ENCODE measurements around the gene ROR2.

GRCh38 chr9:91835216-91835615, 114.8 kb downstream of the ROR2 start:
- no peak for TF ChIP-seq POLR2AphosphoS5 (IDR thresholded peaks at IDR 0.05; ENCODE audit: borderline replicate concordance, low read depth, low read length)
- no peak for TF ChIP-seq EZH2 (IDR thresholded peaks at IDR 0.05)

Data from SK-N-MC (cell line).